Right cardiac atrium (tissue), 5 donors: ENCODE results near the gene TBP. TPM values are rescaled to one million over a fixed set of nuclear protein-coding genes. Genes with fewer than 3 reads are reported as not detected.

ENCODE experiments used
- ATAC-seq, 2 donors: fragments of 200-7000 bp; cut with Tn5 transposase; one replicate each; pipeline versions ENCODE4 v1.8.0 to v1.9.1; 2020; ENCODE audit warnings: moderate library complexity in 2 of 2, mild to moderate bottlenecking in 1 of 2
- DNase-seq, 3 donors: peaks; one replicate each; pipeline ENCODE4 v3.0.0-alpha.2; 2020
- H3K27ac ChIP-seq: one replicate; pipeline ENCODE4 v1.5.1; 2013; ENCODE audit warnings: mild to moderate bottlenecking, low read length, control low read depth, moderate library complexity
- H3K27me3 ChIP-seq: one replicate; pipeline ENCODE4 v1.6.1; 2013; ENCODE audit not compliant: control insufficient read depth, insufficient read depth
- H3K4me1 ChIP-seq: one replicate; pipeline ENCODE4 v1.6.1; 2013; ENCODE audit warnings: low read length; ENCODE audit not compliant: control insufficient read depth, insufficient read depth
- H3K4me3 ChIP-seq: one replicate; pipeline ENCODE4 v1.5.1; 2013; ENCODE audit warnings: low read length, control low read depth
- H3K9me3 ChIP-seq: one replicate; pipeline ENCODE4 v1.6.1; 2013; ENCODE audit warnings: low read length; ENCODE audit not compliant: control insufficient read depth
- WGBS: extraction: QIAGEN DNeasy Blood & Tissue Kit; methylation state at CpG from one replicate; pipeline ENCODE4 v1.1.7; 2013; 5-methylcytosine and 5-hydroxymethylcytosine counted together
- intact Hi-C, 4 donors: fragments of 100-400 bp; cut with DNase I; formaldehyde crosslinking; loops; one replicate each; pipeline versions ENCODE4 v1.11.0 to v1.14.0; 2022 to 2023
- polyA plus RNA-seq: library from polyadenylated mRNA; stranded (reverse); fragments of 200-250 nt; gene quantifications from one replicate; pipeline ENCODE4 v1.2.3, GENCODE V29; 2013
- total RNA-seq, 4 donors: library from RNA; stranded (reverse); fragmentation: NEBNext Ultra II Directional; extraction: Animal tissue kit (Norgen Biotek cat#: 25700); gene quantifications; one replicate each; pipeline ENCODE4 v1.2.1, GENCODE V29; 2021
- donor health status: healthy with polysubstance abuse.
- donor health status: DM: no; HTN: yes; CAD: no.
- donor health status: DM: no; HTN: no; CAD: no.
- donor health status: DM: no; HTN: yes; CAD: no; lungs with severe emphysema.
- donor health status: DM: yes; HTN: yes; CAD: no.

The TBP gene
- total and polyA plus RNA-seq, 5 donors, result 7.9 to 11.8 (median 9.1) TPM

DNA sequence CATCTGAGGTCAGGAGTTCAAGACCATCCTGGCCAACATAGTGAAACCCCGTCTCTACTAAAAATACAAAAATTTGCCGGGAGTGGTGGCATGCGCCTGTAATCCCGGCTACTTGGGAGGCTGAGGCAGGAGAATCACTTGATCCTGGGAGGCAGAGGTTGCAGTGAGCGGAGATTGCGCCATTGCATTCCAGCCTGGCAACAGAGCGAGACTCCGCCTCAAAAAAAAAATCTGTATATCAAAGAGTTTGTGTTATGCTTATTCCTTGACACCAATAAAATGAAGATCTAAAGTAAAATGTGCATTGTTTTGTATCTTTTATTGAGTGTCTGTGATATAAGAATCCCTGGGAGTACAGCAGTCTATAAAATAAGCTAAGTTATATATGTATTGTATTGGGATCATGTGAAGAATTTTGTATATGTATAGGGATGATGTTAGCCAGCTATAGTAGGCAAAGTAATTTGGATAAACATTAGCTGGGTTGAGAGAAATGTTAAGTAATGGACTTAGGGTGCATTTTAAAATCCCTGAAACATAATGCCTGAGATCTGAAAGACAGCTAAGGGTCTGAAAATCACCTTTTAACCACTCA lies 10.9 kb downstream of the TBP start:
- Histone ChIP-seq H3K4me3 (no peak overlapping the region), H3K9me3 (no peaks in the 10 kb centered on the region), H3K4me1 (no peaks in the 10 kb centered on the region), H3K27ac (no peak overlapping the region), H3K27me3 (no peaks in the 10 kb centered on the region)
- WGBS, result 95% methylated on average over 7 of the region's 8 CpGs
- ATAC-seq, result no peak
- intact Hi-C loops, result no loop called here
- no peak for DNase-seq

DNA sequence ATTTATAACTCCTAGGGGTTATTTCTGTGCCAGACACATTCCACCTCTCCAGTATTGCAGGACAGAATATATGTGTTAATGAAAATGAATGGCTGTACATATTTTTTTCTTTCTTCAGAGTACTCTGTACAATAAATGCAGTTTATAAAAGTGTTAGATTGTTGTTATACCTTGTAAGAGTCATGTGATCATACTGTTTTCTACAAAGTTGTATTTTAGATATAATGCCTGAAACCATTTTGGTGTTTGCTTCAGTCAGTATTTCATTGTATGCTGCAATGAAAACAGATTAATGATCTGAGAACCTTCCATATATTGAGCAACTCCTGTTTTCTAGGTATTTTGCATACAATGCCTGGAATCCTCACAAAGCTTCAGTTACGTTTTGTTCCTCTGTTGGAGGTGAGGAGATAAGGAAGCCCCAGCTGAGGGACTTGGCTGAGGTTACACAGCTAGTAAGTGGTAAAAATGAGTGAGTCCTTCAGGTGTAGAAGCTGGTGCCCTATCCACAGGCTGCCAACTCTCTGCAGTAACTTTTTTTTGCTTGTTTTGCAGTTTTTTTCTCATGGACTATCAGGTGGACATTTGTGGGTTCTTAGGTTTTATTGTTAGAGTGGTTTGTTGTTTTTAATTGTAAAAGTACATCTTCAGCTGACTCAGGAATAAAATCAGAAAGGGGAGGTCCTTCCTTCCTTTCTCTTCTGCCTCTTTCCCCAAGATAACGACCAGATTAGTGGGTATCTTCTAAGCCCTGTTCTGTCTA lies 18.7 kb downstream of the TBP start:
- Histone ChIP-seq H3K4me1 (no peaks in the 10 kb centered on the region), H3K27ac (no peak overlapping the region), H3K4me3 (no peak overlapping the region), H3K9me3 (no peaks in the 10 kb centered on the region), H3K27me3 (no peaks in the 10 kb centered on the region)
- ATAC-seq (no peak), DNase-seq (no peak)
- WGBS, result 66% methylated on average over 2 of the region's 2 CpGs
- intact Hi-C loops, result no loop called here

DNA sequence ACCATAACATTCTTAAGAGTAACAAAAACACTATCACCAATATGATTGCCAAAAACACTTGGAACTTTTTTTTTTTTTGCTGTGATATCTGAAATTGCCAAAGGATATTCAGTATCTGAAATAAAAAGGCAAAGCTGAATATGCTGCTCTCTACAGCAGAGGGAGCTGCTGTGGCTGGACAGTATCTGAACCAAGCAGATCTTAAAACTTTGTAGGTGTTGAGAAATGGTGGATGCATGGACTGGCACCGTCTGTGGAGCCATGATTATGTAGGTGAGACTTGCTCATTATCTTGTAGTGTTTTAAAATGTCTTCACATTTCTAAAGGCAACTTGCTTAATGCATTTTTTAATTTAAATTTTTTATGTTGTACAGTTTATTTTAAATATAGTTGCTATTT lies 21.1 kb downstream of the TBP start:
- H3K4me1 ChIP-seq, result no peaks in the 10 kb centered on the region
- no peak for DNase-seq
- no peaks in the 10 kb centered on the region for H3K9me3 ChIP-seq
- H3K4me3 ChIP-seq, result no peak overlapping the region
- H3K27ac ChIP-seq, result no peak overlapping the region
- intact Hi-C loops, result no loop called here
- ATAC-seq, result no peak
- 76% methylated on average over 1 of the region's 1 CpG for WGBS
- no peaks in the 10 kb centered on the region for H3K27me3 ChIP-seq

DNA sequence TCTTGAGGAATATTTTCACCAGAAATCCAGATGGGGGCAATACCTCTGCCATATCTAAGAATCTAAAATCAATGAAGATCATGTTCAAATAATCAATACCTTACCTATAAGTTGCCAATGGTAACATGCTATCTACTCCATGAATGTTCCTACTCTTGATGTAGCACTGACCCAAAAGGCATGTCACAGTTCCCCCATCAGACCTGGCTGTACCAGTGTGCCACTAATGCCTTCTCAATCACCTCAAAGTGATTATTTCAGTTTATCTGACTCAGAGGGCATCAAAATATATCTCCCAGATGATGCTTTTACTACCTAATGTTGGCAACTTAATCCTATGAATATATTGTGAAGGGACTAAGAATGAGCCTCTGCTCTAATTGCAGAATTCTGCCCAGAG lies 24.7 kb downstream of the TBP start:
- H3K27ac ChIP-seq, result no peak overlapping the region
- no peak for DNase-seq
- H3K27me3 ChIP-seq, result no peaks in the 10 kb centered on the region
- H3K4me3 ChIP-seq, result no peak overlapping the region
- peaks cover 2% of the 10 kb centered on the region for H3K4me1 ChIP-seq
- H3K9me3 ChIP-seq, result no peaks in the 10 kb centered on the region
- intact Hi-C loops, result no loop called here
- no peak for ATAC-seq

DNA sequence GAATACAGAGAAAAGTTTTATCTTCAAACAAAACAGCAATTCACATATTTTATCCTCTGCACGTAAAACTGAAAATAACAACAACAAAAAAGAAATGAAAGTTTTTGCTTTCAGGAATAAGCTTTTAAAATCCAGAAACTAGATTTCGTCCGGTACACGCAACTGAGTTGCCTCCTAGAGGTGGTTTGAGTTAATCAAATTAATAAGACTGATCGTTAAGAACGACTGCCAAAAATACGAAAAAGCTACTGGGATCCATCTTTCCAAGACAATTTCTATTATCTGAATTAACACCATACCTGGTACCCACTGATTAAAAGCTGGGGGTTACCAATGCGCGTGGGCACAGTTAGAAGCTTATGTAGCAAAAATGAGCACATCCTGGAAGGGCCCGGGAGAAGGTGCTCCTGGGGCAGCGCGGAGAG lies 29.6 kb downstream of the TBP start:
- Histone ChIP-seq H3K4me3 (peak overlapping the region; percentile 55), H3K9me3 (no peaks in the 10 kb centered on the region), H3K4me1 (peaks cover 2% of the 10 kb centered on the region), H3K27ac (peak overlapping the region; percentile 44), H3K27me3 (no peaks in the 10 kb centered on the region)
- intact Hi-C loops, result no loop called here
- WGBS, result under 1% methylated on average over 12 of the region's 12 CpGs
- no peak for DNase-seq
- ATAC-seq, result no peak

GRCh38 chr6:170584181-170584953 lies 30.2 kb downstream of the TBP start, which contains the start of gene PDCD2:
Gene PDCD2, minus strand, starts transcription at chr6:170584637. Its CDS starts 56 bp downstream, at chr6:170584581.
- Histone ChIP-seq H3K4me3 (peak within 1 kb of the TSS; percentile 55), H3K4me1 (peaks cover 2% of the 10 kb centered on the region), H3K27me3 (no peaks in the 10 kb centered on the region), H3K9me3 (no peaks in the 10 kb centered on the region), H3K27ac (peak within 1 kb of the TSS; percentile 80)
- intact Hi-C loops, result no loop called here
- ATAC-seq (peak; percentile 99), DNase-seq (peak; percentile 95 to 97 (median 97))
- WGBS, result under 1% methylated on average over 81 of the region's 81 CpGs

DNA sequence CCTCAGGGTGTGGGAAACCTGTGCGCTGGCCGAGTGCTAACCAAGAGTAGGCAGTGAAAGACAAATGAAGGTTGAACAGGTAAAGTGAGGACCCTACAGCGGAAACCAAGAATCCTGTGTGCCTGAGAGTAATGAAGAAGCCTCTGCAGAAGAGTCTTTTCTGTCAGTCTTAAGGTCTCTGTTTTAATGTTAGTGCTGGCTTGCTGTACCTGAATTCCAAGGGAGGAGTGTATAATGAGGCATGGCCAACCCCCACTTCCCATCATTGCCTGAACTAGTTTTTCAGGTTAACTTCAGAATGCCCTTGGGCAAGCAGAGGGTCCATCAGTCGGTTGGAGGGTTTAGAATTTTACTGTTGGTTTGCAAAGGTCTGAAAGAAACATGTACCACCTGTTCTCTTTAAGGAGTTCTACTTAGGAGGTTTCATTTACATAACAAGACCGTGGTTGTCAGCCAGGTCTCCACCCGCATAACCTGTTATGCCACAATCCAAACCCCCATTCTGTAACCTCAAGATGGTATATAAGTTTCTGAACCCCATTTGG lies 30.9 kb downstream of the TBP start:
- peak overlapping the region; percentile 80 for H3K27ac ChIP-seq
- no peaks in the 10 kb centered on the region for H3K27me3 ChIP-seq
- 11% methylated on average over 6 of the region's 6 CpGs for WGBS
- no peaks in the 10 kb centered on the region for H3K9me3 ChIP-seq
- intact Hi-C loops, result no loop called here
- peaks cover 2% of the 10 kb centered on the region for H3K4me1 ChIP-seq
- peak in 1 of 2 donors; percentile 1 for ATAC-seq
- peak overlapping the region; percentile 55 for H3K4me3 ChIP-seq
- no peak for DNase-seq

GRCh38 chr6:170590725-170591124 lies 36.6 kb downstream of the TBP start:
- intact Hi-C loops, result no loop called here
- Histone ChIP-seq H3K27ac (no peak overlapping the region), H3K27me3 (no peaks in the 10 kb centered on the region), H3K4me3 (no peak overlapping the region), H3K4me1 (no peaks in the 10 kb centered on the region), H3K9me3 (no peaks in the 10 kb centered on the region)
- 75% methylated on average over 1 of the region's 1 CpG for WGBS
- ATAC-seq (no peak), DNase-seq (no peak)

GRCh38 chr6:170596426-170596825 lies 42.3 kb downstream of the TBP start:
- intact Hi-C loops, result no loop called here
- ATAC-seq, result no peak

GRCh38 chr6:170597278-170597677 lies 43.1 kb downstream of the TBP start:
- Histone ChIP-seq H3K9me3 (no peaks in the 10 kb centered on the region), H3K4me3 (no peak overlapping the region), H3K27me3 (no peaks in the 10 kb centered on the region), H3K27ac (no peak overlapping the region), H3K4me1 (no peaks in the 10 kb centered on the region)
- no peak for DNase-seq
- intact Hi-C loops, result no loop called here
- ATAC-seq, result no peak

More at GRCh38 chr6:170596426-170596825, 42.3 kb downstream of the TBP start:
- H3K27me3 ChIP-seq, result no peaks in the 10 kb centered on the region
- no peaks in the 10 kb centered on the region for H3K4me1 ChIP-seq
- no peaks in the 10 kb centered on the region for H3K9me3 ChIP-seq
- DNase-seq, result no peak
- H3K4me3 ChIP-seq, result no peak overlapping the region
- no peak overlapping the region for H3K27ac ChIP-seq
